ENCODE results near the gene UQCRC2. TPM values are rescaled to one million over a fixed set of nuclear protein-coding genes. Genes with fewer than 3 reads are reported as not detected.
"Not testable (repeated sequence)": the region's sequence is repeated elsewhere in the genome, so short reads cannot be mapped to it uniquely, and the experiment has no call there.

Gene UQCRC2
- total RNA-seq, 2 donors from 2014 or later, result 147 to 168 TPM

GRCh38 chr16:21971856-21972255 lies 18.7 kb downstream of the UQCRC2 start:
- intact Hi-C loops (cut with DNase I), result no loop called here
- no peak for DNase-seq (ENCODE audit: low spot score)

- intact Hi-C loops (cut with DNase I), result no loop called here
- DNase-seq (ENCODE audit: low spot score), result no peak
Measured at GRCh38 chr16:21973945-21974344, 20.8 kb downstream of the UQCRC2 start.

DNA sequence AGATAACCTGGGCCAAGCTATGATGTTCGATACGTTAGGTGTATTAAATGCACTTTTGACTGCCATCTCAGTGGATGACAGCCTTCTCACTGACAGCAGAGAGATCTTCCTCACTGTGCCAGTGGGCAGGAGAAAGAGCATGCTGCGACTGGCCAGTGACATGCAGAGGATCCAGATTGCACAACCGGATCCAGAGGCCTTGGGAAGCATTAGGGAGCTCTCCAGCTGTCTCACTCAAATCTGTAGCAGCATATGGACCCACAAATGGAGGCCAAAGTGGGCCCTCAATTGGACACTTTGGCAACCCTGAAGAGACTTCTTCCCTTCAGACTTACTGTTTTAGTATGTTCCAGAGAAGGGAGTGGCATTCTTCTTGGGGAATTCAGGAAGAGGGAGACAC lies 26.9 kb downstream of the UQCRC2 start:
- intact Hi-C loops (cut with DNase I), result no loop called here
- no peak for DNase-seq (ENCODE audit: low spot score)

DNA sequence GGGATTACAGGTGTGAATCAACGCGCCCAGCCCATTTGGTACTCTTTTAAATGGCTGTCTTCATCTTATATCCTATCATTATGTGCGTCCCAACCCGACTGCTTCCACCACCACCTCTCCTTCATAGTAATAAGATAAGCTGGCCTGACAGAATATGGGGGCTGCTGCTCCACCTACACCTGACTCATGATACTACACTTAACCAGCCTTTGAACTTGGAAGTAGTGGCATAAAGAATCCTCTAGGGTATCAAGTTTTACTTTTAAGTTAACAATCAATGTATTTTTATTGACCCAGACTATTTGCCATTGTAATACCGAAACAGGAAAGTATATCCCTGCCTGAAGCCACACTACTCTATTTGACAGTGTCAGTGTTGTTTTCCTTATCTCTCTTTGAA lies 28.9 kb downstream of the UQCRC2 start:
- intact Hi-C loops (cut with DNase I), result no loop called here
- DNase-seq (ENCODE audit: low spot score), result no peak

- no peak for DNase-seq (ENCODE audit: low spot score)
- intact Hi-C loops (cut with DNase I), result no loop called here
Measured at GRCh38 chr16:21984062-21984461, 30.9 kb downstream of the UQCRC2 start.

GRCh38 chr16:21985524-21985923 lies 32.4 kb downstream of the UQCRC2 start:
- intact Hi-C loops (cut with DNase I), result no loop called here
- no peak for DNase-seq (ENCODE audit: low spot score)

- intact Hi-C loops (cut with DNase I), result no loop called here
- DNase-seq (ENCODE audit: low spot score), result no peak
Measured at GRCh38 chr16:21986692-21987246, 33.6 kb downstream of the UQCRC2 start.

DNA sequence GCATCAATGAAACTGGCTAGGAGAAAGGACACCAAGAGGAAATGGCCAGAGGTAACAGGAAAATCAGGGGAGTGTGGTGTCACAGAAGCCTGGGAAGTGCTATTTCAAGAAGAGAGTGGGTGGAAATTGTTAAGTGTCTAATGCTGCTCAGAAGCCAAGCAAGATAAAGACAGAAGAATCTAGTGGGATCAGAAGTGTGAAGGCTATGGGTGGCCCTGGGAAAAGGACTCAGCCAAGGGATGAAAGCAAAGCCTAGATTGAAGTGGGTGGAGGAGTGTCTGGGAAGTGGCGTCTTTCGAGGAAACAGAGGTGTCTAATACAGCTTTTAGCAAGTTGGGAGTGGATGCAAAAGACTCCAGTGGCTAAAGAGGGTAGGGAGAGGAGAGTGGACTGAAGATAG lies 34.3 kb downstream of the UQCRC2 start:
- no peak for DNase-seq (ENCODE audit: low spot score)
- intact Hi-C loops (cut with DNase I), result no loop called here

GRCh38 chr16:21989133-21989532 lies 36.0 kb downstream of the UQCRC2 start:
- no peak for DNase-seq (ENCODE audit: low spot score)
- intact Hi-C loops (cut with DNase I), result no loop called here

GRCh38 chr16:21989751-21990150 lies 36.6 kb downstream of the UQCRC2 start:
- intact Hi-C loops (cut with DNase I), result loop anchor here in 1 of 2 donors (10.0 kb wide), 1 partner anchor 305 kb away; the partner anchor contains the start of gene POLR3E
- no peak for DNase-seq (ENCODE audit: low spot score)

GRCh38 chr16:21990381-21990944 lies 37.3 kb downstream of the UQCRC2 start:
- no peak for DNase-seq (ENCODE audit: low spot score)
- intact Hi-C loops (cut with DNase I), result loop anchor here in 1 of 2 donors (10.0 kb wide), 1 partner anchor 304 kb away; the partner anchor contains the start of gene POLR3E

- intact Hi-C loops (cut with DNase I), result loop anchor here in 1 of 2 donors (10.0 kb wide), 1 partner anchor 303 kb away; the partner anchor contains the start of gene POLR3E
- no peak for DNase-seq (ENCODE audit: low spot score)
Measured at GRCh38 chr16:21991621-21992020, 38.5 kb downstream of the UQCRC2 start.

DNA sequence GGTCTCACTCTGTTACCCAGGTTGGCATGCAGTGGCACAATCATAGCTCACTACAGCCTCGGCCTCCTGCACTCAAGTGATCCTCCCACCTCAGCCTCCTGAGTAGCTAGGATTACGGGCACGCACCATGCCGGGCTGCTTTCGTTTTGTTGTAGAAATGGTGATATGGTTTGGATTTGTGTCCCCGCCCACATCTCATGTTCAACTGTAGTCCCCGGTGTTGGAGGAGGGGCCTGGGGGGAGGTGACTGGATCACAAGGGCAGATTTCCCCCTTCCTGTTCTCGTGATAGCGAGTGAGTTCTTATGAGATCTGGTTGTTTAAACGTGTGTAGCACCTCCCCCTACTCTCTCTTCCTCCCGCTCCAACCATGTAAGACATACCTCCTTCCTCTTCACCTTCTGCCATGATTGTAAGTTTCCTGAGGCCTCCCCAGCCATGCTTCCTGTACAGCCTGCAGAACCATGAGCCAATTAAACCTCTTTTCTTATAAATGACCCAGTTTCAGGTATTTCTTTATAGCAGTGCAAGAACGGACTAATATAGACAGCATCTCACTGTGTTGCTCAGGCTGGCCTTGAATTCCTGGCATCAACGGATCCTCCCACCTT lies 41.8 kb downstream of the UQCRC2 start:
- intact Hi-C loops (cut with DNase I), result loop anchor here in 1 of 2 donors (10.0 kb wide), 1 partner anchor 300 kb away; the partner anchor contains the start of gene POLR3E
- DNase-seq (ENCODE audit: low spot score), result no peak

DNA sequence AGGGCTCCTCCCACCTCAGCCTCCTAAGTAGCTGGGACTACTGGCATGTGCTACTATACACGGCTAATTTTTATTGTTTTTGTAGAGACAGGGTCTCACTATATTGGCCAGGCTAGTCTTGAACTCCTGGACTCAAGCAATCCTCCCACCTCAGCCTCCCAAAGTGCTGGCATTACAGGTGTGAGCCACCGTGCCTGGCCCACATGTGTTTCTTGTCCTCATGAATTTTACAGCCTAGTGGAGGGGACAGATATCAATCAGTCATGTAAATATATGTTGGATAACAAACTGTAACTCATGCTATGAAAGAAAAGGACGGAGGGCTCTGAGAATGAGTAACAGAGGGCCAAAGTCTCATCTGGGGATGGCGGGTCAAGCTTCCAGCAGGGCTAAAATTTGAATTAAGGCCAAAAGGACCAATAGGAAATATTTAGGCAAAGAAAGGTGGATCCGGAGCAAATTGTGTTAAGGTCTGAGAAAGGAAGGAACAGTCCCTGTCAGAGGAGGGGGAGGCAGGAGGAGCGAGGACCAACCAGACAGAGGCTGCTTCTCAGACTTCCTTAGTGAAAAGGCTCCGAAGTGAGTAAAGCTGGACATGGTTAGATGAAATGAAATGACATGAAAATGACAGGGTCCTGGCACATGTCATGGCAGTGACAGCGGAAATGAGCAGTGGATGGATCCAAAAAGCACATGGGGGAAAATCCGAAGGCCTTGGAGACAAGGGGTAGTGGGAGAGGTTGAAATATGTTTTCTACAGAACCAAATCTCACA lies 43.9 kb downstream of the UQCRC2 start:
- intact Hi-C loops (cut with DNase I), result loop anchor here in 1 of 2 donors (10.0 kb wide), 1 partner anchor 298 kb away; the partner anchor contains the start of gene POLR3E
- DNase-seq (ENCODE audit: low spot score), result no peak

- DNase-seq (ENCODE audit: low spot score), result no peak
- intact Hi-C loops (cut with DNase I), result loop anchor here in 1 of 2 donors (10.0 kb wide), 1 partner anchor 297 kb away; the partner anchor contains the start of gene POLR3E
Measured at GRCh38 chr16:21997697-21998480, 44.7 kb downstream of the UQCRC2 start.

GRCh38 chr16:22001591-22001990 lies 48.4 kb downstream of the UQCRC2 start:
- no peak for DNase-seq (ENCODE audit: low spot score)
- intact Hi-C loops (cut with DNase I), result loop anchor here (5.0 to 10.0 kb wide), 4 partner anchors 73 to 186 kb away; no protein-coding TSS in a partner anchor

DNA sequence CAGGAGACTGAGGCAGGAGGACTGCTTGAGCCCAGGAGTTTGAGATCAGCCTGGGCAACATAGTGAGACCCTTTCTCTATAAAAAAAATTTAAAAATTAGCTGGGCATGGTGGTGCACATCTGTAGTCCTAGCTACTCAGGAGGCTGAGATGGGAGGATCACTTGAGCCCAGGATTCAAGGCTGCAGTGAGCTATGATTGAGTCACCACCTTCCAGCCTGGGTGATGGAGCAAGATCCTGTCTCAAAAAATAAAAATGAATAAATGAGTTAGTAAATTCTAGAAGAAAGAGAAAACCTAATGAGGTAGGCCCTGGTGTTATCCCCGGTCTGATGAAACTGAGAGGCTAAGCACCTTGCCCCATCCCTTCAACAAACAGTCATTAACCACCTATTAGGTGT lies 48.9 kb downstream of the UQCRC2 start:
- intact Hi-C loops (cut with DNase I), result loop anchor here (5.0 to 10.0 kb wide), 4 partner anchors 73 to 185 kb away; no protein-coding TSS in a partner anchor
- not testable (repeated sequence) for DNase-seq (ENCODE audit: low spot score)

DNA sequence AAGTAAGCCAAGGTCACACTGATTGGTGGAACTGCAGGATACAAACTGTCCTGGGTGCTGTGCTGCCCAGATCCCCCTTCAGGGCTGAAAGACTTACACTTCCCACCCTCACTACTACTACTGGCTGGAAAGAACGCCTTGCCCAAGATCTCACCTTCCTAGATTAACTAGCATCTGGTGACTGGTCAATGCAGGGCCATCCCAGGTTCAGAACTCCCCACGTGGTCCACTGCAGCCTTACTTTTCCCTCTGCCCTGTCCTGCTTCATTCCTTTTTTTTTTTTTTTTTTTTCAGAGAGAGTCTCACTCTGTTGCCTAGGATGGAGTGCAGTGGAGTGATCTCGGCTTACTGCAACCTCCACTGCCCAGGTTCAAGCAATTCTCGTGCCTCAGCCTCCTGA lies 50.0 kb downstream of the UQCRC2 start:
- intact Hi-C loops (cut with DNase I), result loop anchor here (5.0 to 10.0 kb wide), 4 partner anchors 72 to 184 kb away; no protein-coding TSS in a partner anchor

DNA sequence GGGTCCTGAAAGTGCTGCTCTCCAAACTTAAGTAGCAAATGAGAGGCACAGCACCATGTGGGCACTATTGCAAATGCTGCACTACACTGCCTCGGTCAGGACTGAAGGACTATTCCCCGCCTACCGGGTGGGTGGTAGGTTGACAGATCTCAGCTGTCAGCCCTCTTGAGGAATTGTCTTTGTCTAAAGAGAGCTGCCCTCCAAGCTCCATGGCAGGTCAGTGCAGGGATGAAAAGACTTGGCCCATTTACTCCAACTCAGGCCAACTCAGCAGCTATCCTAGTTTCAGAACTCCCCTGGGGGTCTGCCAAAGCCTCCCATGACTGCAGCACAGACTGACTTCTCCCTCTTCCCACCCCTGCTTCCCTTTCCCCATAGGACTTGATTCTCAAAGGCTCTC lies 51.2 kb downstream of the UQCRC2 start:
- DNase-seq (ENCODE audit: low spot score), result no peak
- intact Hi-C loops (cut with DNase I), result loop anchor here (5.0 to 10.0 kb wide), 4 partner anchors 70 to 183 kb away; no protein-coding TSS in a partner anchor

More for the DNA sequence above, 50.0 kb downstream of the UQCRC2 start:
- DNase-seq (ENCODE audit: low spot score), result no peak

Data from posterior vena cava (tissue), 2 donors.